PFSK-1 (cell line): ENCODE data around the gene DOK4.

Experiments
- POLR2AphosphoS5 ChIP-seq: IDR thresholded peaks from 2 replicates; pipeline ENCODE4 v1.6.1; 2012; ENCODE audit warnings: low read depth, mild to moderate bottlenecking, control low read depth, low read length, moderate library complexity
- REST ChIP-seq, 2 experiments: IDR thresholded peaks; 2 replicates each; pipeline versions ENCODE4 v1.6.1 to v1.8.0; 2011 to 2012; ENCODE audit warnings: low read depth in 2 of 2, low read length in 2 of 2, control low read depth in 1 of 2, inconsistent platforms in 1 of 2, mild to moderate bottlenecking in 1 of 2, moderate library complexity in 1 of 2; ENCODE audit not compliant: insufficient read depth in 1 of 2
- TAF1 ChIP-seq: IDR thresholded peaks from 2 replicates; pipeline ENCODE4 v1.6.1; 2012; ENCODE audit warnings: low read length, control low read depth, borderline replicate concordance; ENCODE audit not compliant: insufficient read depth

- TF ChIP-seq REST (IDR thresholded peaks at IDR 0.05; ENCODE audit: insufficient read depth in 1 of 2, low read depth in 2 of 2, low read length in 2 of 2) (no peak), TAF1 (no peak), POLR2AphosphoS5 (no peak)
These were observed 32.6 kb upstream of the DOK4 start for GRCh38 chr16:57518922-57519321.
